CD14-positive monocyte (primary cell): ENCODE data around the gene CNTNAP2. TPM values are rescaled to one million over a fixed set of nuclear protein-coding genes. Genes with fewer than 3 reads are reported as not detected.

ENCODE experiments used
- DNase-seq, 3 donors: peaks; one replicate each; pipeline ENCODE4 v3.0.0-alpha.2; 2011 to 2022
- H2AFZ ChIP-seq: 2 replicates; pipeline ENCODE4 v1.6.0; 2012; ENCODE audit warnings: mild to moderate bottlenecking, low read depth, low read length, inconsistent platforms; ENCODE audit not compliant: insufficient read depth, poor library complexity, severe bottlenecking
- H3K27ac ChIP-seq, 2 donors: 1 replicate in 1 of 2; 2 replicates in 1 of 2; pipeline ENCODE4 v1.5.1; 2012 to 2013; ENCODE audit warnings: low read length in 2 of 2, control low read depth in 1 of 2, inconsistent platforms in 1 of 2, low read depth in 1 of 2, mild to moderate bottlenecking in 1 of 2
- H3K27me3 ChIP-seq, 2 donors: one replicate each; pipeline versions ENCODE4 v1.6.0 to v1.6.1; 2011 to 2013; ENCODE audit warnings: low read length in 2 of 2; ENCODE audit not compliant: control insufficient read depth in 2 of 2, insufficient read depth in 2 of 2
- H3K36me3 ChIP-seq, 2 donors: replicated peaks in 1 of 2; 1 replicate in 1 of 2; 2 replicates in 1 of 2; pipeline versions ENCODE4 v1.5.1 to v1.6.1; 2012 to 2013; ENCODE audit warnings: low read length in 2 of 2, control low read depth in 1 of 2, inconsistent platforms in 1 of 2, mild to moderate bottlenecking in 1 of 2; ENCODE audit not compliant: insufficient read depth in 2 of 2, control insufficient read depth in 1 of 2
- H3K4me1 ChIP-seq, 2 donors: 1 replicate in 1 of 2; 2 replicates in 1 of 2; pipeline versions ENCODE4 v1.5.1 to v1.6.1; 2012 to 2013; ENCODE audit warnings: low read length in 2 of 2, control low read depth in 1 of 2, inconsistent platforms in 1 of 2, mild to moderate bottlenecking in 1 of 2, moderate library complexity in 1 of 2; ENCODE audit not compliant: insufficient read depth in 2 of 2, control insufficient read depth in 1 of 2
- H3K4me2 ChIP-seq: replicated peaks from 2 replicates; pipeline ENCODE3; 2012; ENCODE audit warnings: low read length, moderate library complexity, mild to moderate bottlenecking; ENCODE audit not compliant: poor library complexity, severe bottlenecking; ENCODE audit errors: extremely low read depth
- H3K4me3 ChIP-seq, 3 experiments: fragments of 200-600 bp in 1 of 3; sonication (generic) in 1 of 3; replicated peaks in 1 of 3; 1 replicate in 2 of 3; 2 replicates in 1 of 3; pipeline ENCODE4 v1.5.1; 2011 to 2013; ENCODE audit warnings: low read length in 3 of 3, mild to moderate bottlenecking in 3 of 3, control low read depth in 2 of 3, low read depth in 2 of 3, inconsistent platforms in 1 of 3, moderate library complexity in 1 of 3
- H3K79me2 ChIP-seq: 2 replicates; pipeline ENCODE4 v1.6.0; 2012; ENCODE audit warnings: mild to moderate bottlenecking, control low read depth, inconsistent platforms, low read length, moderate library complexity; ENCODE audit not compliant: insufficient read depth
- H3K9ac ChIP-seq: 2 replicates; pipeline ENCODE4 v1.6.0; 2017; ENCODE audit warnings: low read length, mild to moderate bottlenecking; ENCODE audit not compliant: insufficient read depth, poor library complexity, severe bottlenecking
- H3K9me3 ChIP-seq, 2 donors: replicated peaks in 1 of 2; 1 replicate in 1 of 2; 2 replicates in 1 of 2; pipeline versions ENCODE4 v1.5.1 to v1.6.1; 2012 to 2013; ENCODE audit warnings: low read length in 2 of 2, control low read depth in 1 of 2; ENCODE audit not compliant: control insufficient read depth in 1 of 2, insufficient read depth in 1 of 2
- H4K20me1 ChIP-seq: 2 replicates; pipeline ENCODE4 v1.6.0; 2012; ENCODE audit warnings: mild to moderate bottlenecking, low read length, control low read depth, moderate library complexity; ENCODE audit not compliant: insufficient read depth
- H3K27ac Mint-ChIP-seq, 7 donors: one replicate each; pipeline ENCODE4 v1.8.0; 2020; ENCODE audit warnings: mild to moderate bottlenecking in 7 of 7, mixed read lengths in 7 of 7, moderate library complexity in 6 of 7, inconsistent platforms in 2 of 7
- H3K27me3 Mint-ChIP-seq, 3 donors: one replicate each; pipeline ENCODE4 v1.8.0; 2021 to 2022; ENCODE audit warnings: low read depth in 3 of 3, mild to moderate bottlenecking in 3 of 3, mixed read lengths in 3 of 3, moderate library complexity in 3 of 3, inconsistent platforms in 1 of 3
- H3K36me3 Mint-ChIP-seq, 2 donors: one replicate each; pipeline ENCODE4 v1.8.0; 2020; ENCODE audit warnings: mixed read lengths in 2 of 2, inconsistent platforms in 1 of 2, mild to moderate bottlenecking in 1 of 2
- H3K4me1 Mint-ChIP-seq: one replicate; pipeline ENCODE4 v1.8.0; 2020; ENCODE audit warnings: mild to moderate bottlenecking, mixed read lengths
- H3K4me3 Mint-ChIP-seq, 2 donors: one replicate each; pipeline ENCODE4 v1.8.0; 2020; ENCODE audit warnings: mild to moderate bottlenecking in 2 of 2, mixed read lengths in 2 of 2, moderate library complexity in 1 of 2
- H3K9me3 Mint-ChIP-seq, 7 donors: one replicate each; pipeline ENCODE4 v1.8.0; 2020 to 2022; ENCODE audit warnings: mixed read lengths in 7 of 7, mild to moderate bottlenecking in 6 of 7, moderate library complexity in 6 of 7, inconsistent platforms in 2 of 7
- WGBS: methylation state at CpG from one replicate; pipeline ENCODE4 v1.1.5; 2013; ENCODE audit warnings: missing lambda C conversion rate; ENCODE audit not compliant: insufficient coverage; 5-methylcytosine and 5-hydroxymethylcytosine counted together
- intact Hi-C, 2 donors: fragments of 100-400 bp; cut with micrococcal nuclease; formaldehyde crosslinking; loops; one replicate each; pipeline versions ENCODE4 v1.15.0 to v1.15.1; 2023
- polyA plus RNA-seq, 3 donors: library from polyadenylated mRNA; depleted of rRNA in 1 of 3; unstranded in 2 of 3; stranded (reverse) in 1 of 3; fragments of 300-500 nt in 2 of 3; fragments of >200 nt in 1 of 3; fragmentation: Illumina TruSeq in 2 of 3; gene quantifications; 1 replicate in 2 of 3; 2 replicates in 1 of 3; pipeline ENCODE4 v1.2.3, GENCODE V29; 2012 to 2021
- TF ChIP-seq, protein P1 (sequence below): fragments of 200-600 bp; IDR thresholded peaks from one replicate; pipeline ENCODE4 v1.8.0; 2022; ENCODE audit warnings: antibody characterized with exemption, mild to moderate bottlenecking

Gene CNTNAP2
- polyA plus RNA-seq, 3 donors: 0.01 TPM; not detected in 2

DNA sequence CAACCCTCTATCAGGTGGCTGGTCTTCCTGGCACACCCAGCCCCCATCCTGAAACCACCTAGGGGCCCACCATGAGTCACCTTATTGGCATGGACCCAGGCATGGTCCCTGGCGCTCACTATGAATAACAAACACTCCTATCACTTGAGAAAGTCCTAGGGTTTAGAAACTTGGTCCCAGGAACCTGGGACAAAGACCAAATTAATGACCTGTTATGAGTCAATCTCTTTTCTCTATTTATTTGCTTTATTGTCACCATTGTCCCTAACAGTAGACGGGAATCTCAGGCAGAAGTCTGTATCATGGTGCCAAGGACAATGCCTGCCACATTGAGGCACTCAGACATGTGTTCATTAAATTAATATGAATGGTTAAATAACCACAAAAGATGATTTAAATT lies 1874.3 kb downstream of the CNTNAP2 start:
- no peak overlapping the region for H3K4me3 Mint-ChIP-seq
- no peak overlapping the region for H3K4me2 ChIP-seq
- peaks cover 0 to 2% (median 0%) of the 10 kb centered on the region in 3 donors for H3K27me3 Mint-ChIP-seq
- no peak overlapping the region for H3K27ac ChIP-seq
- H3K27me3 ChIP-seq: no peaks in the 10 kb centered on the region
- DNase-seq: no peak
- H3K4me1 ChIP-seq: no peaks in the 10 kb centered on the region
- no peaks in the 10 kb centered on the region for H3K79me2 ChIP-seq
- no peaks in the 10 kb centered on the region for H3K36me3 Mint-ChIP-seq
- no peak overlapping the region for H2AFZ ChIP-seq
- TF ChIP-seq, protein P1, sequence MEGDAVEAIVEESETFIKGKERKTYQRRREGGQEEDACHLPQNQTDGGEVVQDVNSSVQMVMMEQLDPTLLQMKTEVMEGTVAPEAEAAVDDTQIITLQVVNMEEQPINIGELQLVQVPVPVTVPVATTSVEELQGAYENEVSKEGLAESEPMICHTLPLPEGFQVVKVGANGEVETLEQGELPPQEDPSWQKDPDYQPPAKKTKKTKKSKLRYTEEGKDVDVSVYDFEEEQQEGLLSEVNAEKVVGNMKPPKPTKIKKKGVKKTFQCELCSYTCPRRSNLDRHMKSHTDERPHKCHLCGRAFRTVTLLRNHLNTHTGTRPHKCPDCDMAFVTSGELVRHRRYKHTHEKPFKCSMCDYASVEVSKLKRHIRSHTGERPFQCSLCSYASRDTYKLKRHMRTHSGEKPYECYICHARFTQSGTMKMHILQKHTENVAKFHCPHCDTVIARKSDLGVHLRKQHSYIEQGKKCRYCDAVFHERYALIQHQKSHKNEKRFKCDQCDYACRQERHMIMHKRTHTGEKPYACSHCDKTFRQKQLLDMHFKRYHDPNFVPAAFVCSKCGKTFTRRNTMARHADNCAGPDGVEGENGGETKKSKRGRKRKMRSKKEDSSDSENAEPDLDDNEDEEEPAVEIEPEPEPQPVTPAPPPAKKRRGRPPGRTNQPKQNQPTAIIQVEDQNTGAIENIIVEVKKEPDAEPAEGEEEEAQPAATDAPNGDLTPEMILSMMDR: no peak
- no peaks in the 10 kb centered on the region for H3K4me1 Mint-ChIP-seq
- H3K9ac ChIP-seq: no peak overlapping the region
- H3K27ac Mint-ChIP-seq: no peak overlapping the region
- peaks cover 10 to 24% (median 16%) of the 10 kb centered on the region in 7 donors for H3K9me3 Mint-ChIP-seq
- no peaks in the 10 kb centered on the region for H3K36me3 ChIP-seq
- H4K20me1 ChIP-seq: no peaks in the 10 kb centered on the region
- H3K4me3 ChIP-seq: no peak overlapping the region
- peaks cover 6 to 9% of the 10 kb centered on the region in 2 donors for H3K9me3 ChIP-seq
- intact Hi-C loops: no loop called here
- WGBS: no CpG with 5 or more reads among the region's 2 CpGs

DNA sequence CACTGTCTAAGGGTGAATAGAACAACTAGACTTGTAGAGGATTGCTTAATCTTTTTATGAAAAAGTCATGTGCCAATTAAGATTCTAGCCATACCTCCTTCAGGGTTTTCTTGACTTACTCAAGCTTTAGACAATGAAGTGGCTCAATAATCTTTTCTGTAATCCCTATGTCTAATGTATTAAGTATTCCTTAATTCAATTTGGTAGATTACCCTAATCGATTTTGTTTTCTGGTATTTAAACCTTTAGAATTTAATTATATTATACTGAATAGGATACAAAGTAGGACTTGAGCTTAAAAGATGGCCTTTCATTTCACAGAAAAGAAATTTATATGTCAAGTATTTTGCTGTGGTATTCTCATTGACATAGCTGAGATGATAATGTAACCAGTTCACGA lies 1876.1 kb downstream of the CNTNAP2 start:
- no peaks in the 10 kb centered on the region for H3K4me1 Mint-ChIP-seq
- Histone ChIP-seq H4K20me1 (no peaks in the 10 kb centered on the region), H3K27me3 (no peaks in the 10 kb centered on the region), H3K36me3 (no peaks in the 10 kb centered on the region), H2AFZ (no peak overlapping the region), H3K9ac (no peak overlapping the region), H3K79me2 (no peaks in the 10 kb centered on the region), H3K4me3 (no peak overlapping the region), H3K9me3 (peaks cover 6 to 12% of the 10 kb centered on the region in 2 donors), H3K27ac (no peak overlapping the region), H3K4me2 (no peak overlapping the region), H3K4me1 (no peaks in the 10 kb centered on the region)
- H3K27ac Mint-ChIP-seq: no peak overlapping the region
- intact Hi-C loops: no loop called here
- TF ChIP-seq, protein P1: no peak
- no peaks in the 10 kb centered on the region for H3K36me3 Mint-ChIP-seq
- WGBS: 80% methylated on average over 1 of the region's 2 CpGs
- DNase-seq: no peak
- H3K4me3 Mint-ChIP-seq: no peak overlapping the region
- H3K9me3 Mint-ChIP-seq: peaks cover 9 to 26% (median 20%) of the 10 kb centered on the region in 7 donors
- peaks cover 0 to 2% (median 0%) of the 10 kb centered on the region in 3 donors for H3K27me3 Mint-ChIP-seq
